HG03378 (cell line): Measurements from ENCODE around the gene BCL10.
"Not testable (repeated sequence)": the region's sequence is repeated elsewhere in the genome, so short reads cannot be mapped to it uniquely, and the experiment has no call there.

Source experiments
- ATAC-seq: cut with Tn5 transposase; IDR thresholded peaks from one replicate; pipeline ENCODE4 v1.9.1; 2021; ENCODE audit warnings: mild to moderate bottlenecking, moderate library complexity; ENCODE audit not compliant: unreplicated experiment

Gene BCL10

DNA sequence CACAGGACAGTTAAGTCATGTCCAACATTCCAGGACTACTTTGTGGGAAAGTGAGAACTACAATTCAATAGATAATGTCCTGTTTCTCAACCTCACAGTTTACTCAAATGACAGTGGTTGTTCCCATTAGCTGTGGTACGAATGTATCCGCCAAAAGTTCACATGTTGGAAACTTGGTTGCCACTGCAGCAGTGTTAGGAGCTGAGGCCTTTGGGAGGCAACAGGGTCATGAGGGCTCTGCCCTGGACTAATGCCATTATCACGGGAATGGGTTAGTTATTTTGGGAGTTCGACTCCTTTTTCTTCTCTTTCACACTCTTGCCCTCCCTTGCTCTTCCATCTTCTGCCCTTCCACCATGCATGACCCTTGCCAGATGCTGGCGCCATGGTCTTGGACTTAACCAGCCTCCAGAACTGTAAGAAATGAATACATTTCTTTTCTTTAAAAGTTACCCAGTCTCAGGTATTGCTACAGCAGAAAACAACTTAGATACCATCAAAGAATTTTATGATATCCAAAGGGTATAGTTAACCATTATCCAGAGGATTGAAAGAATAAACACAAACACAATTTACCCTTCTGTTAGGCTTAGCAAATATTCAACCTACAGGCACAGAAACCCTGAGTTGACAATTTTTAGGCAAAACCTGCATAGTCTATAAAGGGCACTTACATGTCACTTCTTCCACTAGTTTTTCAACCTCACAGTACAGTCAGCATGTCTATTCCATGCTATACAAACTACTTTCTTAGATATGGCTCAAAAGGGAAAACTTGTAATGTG, 7.4 kb downstream of the BCL10 start:
- no peak for ATAC-seq

DNA sequence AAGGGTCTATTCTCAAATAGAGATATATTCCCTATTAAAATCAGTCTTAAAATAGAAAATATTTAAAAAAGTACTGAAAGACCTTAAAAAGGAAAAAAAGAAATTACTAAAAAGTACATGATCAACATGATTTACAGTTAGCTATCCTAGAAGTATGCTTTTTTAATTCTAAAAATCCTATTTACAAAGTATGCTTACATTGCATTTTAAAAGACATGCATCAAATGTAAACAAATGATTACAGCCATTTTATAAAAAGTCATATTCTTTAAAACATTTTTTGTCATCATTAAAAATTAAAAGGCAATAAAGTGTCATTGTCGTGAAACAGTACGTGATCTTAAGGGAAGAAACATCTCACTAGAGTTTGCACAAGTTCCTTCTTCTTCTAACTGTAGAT, 9.1 kb downstream of the BCL10 start:
- ATAC-seq, result no peak

DNA sequence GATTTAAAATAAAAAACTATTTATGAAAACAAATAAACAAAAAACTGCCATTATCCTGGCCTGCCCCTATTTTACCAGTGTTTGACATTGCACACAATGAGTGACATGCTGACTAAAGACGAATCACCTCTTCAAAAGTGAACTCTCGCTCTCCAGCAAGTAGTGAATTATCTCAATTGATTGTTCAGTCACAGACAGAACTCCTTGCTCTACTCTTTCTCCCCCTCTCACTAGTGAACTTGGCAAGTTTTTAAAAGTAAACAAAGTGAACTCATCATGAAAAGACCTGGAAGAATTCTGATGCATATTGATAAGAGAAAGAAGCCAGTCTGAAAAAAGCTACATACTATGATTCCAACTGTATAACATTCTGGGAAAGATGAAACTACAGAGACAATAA, 12.3 kb downstream of the BCL10 start:
- no peak for ATAC-seq

DNA sequence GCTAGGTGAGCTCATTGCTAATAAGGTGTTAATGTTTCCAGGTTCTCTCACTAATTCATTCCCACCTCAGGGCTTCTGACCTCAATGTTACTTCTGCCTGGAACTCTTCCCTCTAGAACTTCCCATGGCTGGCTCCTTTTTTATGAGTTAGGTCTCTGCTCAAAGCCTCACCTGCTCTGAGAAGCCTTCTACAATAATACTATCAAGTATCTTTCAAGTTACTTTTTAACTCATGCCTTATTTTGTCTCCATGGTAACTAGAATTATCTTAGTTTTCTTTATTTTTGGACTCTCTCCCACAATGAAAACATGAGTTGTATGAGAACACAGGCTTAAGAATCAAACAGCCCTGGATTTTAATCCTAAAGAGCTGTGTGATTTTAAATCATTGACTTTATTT, 13.4 kb downstream of the BCL10 start:
- no peak for ATAC-seq

DNA sequence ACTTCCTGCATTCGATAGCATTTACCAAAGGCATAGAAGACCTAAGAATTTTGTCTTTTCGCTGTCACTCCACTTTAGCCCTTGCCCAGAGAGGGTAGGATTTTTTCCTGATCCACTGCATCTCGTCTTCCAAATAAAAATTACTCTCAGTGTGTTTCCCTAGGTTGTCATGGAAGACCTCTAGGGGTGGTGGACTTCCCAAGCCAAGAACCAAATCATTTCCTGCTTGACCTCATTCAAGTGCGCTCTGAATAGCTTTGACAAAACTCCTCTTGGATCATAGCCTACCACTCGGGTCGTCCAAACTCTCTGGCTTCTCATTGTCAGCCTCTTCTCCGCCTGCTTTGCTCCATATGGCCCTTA, 16.5 kb downstream of the BCL10 start:
- ATAC-seq, result no peak

DNA sequence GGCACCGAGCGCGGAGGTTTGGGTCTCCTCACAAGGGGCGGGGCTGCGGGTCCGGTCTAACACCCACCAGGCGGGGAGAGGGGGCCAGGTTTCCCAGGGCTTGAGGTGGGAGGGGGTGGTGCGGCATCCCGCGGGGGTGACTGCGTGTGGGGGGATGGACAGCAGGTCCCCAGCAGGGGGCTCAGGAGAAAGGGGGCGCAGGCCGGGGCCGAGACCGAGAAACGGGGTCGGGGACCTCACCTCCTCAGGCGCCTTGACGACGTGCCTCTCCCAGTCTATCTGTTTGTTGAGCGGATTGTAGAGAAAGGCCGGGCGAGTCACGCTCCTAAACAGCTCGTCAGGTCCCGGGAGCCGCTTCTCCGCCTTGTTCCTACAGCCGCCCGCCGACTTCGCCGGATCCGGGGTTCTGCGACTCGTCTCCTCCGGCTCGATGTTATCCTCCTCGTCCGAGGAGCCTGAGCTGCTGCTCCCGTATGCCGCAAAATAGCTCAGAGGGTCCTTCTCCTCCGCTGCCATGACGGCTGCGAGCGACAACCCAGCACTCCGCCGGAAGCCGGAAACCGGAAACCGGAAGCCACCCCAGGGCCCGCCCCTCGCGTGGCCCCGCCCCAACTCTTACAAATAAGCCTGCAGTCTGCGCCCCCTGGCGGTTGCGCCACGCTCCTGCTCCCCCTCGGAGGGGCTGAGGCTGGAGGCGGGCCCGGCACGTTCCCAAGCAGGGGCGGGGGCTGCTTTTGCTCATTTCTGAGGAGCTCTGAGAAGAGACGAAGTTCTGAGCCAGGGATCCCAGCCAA, 17.1 kb downstream of the BCL10 start, which contains the start of gene C1orf52:
C1orf52 (minus strand) TSS at position 545 of the 794 bp plus-strand sequence; CDS start at position 516, 29 bp downstream.
- ATAC-seq, result peak; percentile 94

DNA sequence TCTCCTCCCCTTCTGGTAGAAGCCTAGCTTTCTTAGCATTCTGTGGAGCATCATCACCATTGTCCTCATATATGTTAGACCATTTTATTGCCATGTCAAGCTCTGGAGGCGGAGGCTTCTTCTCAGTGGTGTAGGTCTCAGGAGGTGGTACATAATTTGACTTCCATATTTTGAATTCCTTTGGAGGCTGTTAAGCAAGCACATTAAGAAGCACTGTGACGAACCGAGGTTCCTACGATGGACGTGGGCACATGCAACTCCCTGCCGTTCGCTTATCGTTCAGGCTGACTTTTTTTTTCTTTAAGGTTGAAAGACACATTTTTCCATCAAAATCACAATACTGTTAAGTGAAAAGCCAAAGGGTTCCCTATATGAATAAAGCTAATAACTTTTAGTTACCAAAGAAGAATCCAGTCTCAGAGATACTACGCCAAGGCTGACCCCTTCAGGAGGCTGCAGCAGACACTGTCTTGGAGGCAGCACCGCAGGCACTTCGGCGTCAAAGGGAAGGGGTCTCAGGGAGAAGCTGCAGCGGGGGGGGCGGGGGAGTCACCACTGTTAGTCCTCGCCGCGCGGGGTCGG, 17.8 kb downstream of the BCL10 start:
- no peak for ATAC-seq

DNA sequence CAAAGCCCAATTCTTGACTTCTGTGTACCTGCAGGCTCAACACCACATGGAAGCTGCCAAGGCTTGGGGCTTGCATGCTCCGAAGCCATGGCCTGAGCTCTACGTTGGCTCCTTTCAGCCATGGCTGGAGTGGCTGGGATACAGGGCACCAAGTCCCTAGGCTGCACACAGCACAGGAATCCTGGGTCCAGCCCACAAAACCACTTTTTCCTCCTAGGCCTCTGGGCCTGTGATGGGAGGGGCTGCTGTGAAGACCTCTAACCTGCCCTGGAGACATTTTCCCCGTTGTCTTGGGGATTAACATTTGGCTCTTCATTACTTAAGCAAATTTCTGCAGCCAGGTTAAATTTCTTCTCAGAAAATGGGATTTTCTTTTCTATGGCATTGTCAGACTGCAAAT, 27.4 kb downstream of the BCL10 start:
- not testable (repeated sequence) for ATAC-seq

DNA sequence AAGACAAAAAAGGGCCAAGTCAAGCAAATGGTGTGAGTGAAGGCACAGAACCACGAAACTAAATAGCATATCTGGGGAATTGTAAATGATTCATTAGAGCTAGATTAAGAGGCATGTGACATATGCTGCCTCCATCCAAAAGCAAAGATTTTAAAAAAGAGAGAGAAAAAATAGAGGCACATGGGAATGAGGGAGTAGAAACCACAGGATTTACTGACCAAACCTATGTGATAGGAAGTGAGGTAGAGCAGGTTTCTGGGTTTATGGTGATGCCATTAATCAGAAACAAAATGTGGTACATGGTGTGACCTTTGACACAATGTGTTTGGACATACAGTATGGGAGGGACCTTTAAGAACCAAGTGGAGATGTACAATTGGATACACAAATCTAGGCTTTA, 30.5 kb downstream of the BCL10 start:
- ATAC-seq, result no peak

DNA sequence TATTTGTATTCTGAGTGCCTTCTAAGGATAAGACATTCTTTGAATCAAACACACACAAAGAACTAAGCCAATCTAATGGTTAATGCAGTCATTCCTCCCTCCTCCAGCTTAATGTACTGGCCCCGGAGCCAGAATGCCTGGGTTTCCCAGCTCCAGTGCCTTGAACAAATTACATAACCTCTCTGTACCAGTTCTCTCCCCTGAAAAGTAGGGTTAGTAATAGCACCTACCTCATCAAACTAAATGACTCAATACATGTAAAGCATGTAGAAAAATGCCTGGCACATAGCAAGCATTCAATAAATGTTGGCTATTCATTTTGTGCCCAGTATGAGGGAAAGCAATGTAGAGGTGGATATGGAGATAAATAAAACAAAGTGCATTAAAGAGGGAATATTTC, 31.0 kb downstream of the BCL10 start:
- ATAC-seq, result no peak

DNA sequence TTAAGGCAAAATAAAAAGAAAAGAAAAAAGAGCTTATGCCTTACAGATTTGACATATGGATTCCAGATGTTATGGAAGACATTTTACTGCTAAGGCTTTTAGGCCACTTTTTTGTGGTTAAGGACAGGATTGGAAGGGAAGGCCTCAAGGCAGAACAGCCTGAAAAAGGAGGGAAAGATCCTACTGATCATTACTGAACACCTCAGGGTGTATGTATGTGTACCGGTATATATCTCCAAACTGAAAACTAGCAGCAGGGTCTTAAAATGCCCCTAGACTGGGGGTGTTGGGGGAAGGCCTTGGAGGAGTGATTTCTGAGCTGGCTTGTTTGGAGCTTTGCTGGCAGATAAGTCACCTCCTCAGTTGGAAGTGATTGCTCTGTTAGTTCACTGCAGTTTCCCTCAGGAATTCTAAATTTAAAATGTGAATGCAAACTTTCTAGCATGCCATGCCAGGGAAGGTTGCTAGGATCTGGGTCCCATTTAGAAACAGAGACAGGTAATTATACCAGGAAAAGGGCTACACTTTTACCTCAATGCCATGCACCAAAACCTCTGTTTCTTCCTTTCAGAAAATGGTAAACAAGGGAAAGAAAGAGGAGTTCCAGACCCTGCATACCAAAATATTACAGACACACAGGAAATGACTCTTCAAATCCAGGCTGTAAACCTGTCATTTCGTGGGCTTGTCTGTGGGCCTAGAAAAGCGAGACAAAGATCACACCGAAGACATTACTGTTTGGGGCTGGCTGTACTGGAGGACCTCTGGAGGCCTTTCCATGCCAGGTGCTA, 32.0 kb downstream of the BCL10 start:
- no peak for ATAC-seq

DNA sequence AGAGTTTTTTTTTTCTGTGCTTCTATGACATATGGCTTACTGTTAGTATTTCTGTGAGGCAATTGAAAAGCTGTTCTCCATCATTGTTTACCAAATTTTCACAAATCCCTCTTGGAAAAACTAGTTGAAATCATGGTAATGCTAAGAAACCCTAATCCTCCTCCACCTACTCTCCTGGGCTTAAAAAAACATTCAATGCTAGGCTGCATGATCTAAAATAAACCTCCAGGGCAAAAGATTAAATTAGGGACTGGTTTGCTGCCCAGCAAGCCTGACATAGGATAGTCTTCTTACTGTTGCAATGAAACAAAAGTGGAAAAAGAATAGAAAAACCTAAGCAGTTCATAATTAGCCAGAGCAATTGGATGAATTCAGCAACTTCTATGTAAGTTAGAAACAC, 33.1 kb downstream of the BCL10 start:
- no peak for ATAC-seq

DNA sequence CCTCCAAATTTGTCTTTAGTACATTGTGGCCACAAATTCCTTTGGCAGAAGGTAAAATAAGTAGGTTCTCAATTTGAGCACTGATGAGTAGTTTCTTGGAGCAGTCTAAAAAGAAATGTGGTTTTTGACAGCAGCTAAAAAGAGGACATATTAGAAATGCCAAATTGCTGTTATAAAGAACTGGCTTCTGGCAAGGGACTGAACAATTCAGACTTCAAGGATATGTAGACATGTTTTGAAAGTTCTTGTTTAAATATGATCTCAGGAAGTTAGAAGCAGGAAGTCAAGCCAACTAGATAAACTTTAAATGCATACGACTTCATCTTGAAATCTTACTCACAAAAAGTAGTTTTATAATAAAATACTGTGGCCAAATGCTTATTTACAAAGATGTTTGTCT, 35.8 kb downstream of the BCL10 start:
- no peak for ATAC-seq

DNA sequence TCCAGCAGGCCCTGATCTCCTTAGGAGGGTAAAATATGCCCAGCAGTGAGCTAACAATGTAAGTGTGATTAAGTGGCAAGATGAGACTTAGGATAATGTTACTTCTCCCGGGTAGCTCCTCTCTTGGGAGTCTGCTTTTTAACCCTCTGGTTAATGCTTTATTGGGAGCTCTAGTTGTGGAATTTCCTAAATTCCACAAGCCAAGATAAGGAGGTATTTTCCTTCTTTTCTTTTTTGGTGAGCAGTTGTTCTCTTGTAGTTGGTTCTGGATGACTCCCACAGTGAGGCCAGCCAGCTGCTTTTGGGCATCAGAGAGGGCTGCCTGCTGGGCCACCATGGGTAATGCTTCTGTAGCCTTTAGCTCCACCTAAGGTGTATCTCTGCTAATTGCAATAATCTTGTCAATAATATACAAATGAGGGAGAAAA, 36.2 kb downstream of the BCL10 start:
- ATAC-seq, result peak; percentile 75

DNA sequence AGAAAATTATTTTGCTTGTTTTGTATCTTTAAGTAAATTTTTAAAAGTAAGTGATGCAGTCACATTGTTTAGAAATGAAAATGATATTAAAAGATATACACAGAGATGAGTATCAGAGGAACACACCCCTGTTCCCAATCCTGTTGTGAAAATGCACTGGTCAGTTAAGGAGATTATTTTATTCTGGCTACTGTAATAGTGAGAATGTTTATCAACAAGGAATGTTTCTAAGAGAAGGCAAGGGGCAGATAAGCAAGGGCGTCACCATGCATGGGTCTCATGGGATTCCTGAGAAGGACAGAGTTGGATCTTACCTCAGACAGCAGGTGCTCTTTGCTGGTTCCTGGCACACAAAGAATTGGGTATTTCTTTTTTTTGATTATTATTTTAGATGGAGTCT, 38.8 kb downstream of the BCL10 start:
- ATAC-seq, result no peak

DNA sequence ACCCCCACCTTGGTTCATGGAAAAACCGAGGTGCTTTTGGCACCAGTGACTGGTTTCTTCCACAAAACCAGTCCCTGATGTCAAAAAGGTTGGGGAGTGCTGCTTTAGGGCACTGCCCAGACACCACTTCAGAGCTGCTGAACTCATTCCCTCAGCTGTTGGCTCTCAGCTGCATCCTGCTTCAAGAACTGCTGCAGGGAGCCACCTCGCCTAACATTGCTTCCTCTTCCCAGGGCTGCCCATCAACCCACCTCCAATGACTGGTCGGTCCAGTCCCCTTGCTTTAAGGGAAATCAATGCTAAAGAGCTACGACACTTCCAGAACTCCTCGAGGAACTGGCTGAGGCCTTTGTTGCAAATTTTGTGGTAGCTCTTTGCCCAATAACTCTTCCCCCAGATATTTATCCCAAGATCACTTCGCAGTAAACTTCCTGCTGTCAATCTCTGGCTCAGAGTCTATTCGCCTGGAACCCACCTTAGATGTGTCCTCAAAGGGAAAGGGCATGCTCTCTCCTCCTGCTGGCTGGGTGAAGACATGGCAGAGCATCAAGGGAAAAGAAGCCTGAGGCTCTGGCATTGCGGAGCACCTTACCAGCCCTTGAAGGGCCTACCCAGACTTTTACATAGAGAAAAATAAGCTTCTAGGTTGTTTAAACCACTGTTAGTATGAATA, 46.0 kb downstream of the BCL10 start:
- ATAC-seq, result no peak

DNA sequence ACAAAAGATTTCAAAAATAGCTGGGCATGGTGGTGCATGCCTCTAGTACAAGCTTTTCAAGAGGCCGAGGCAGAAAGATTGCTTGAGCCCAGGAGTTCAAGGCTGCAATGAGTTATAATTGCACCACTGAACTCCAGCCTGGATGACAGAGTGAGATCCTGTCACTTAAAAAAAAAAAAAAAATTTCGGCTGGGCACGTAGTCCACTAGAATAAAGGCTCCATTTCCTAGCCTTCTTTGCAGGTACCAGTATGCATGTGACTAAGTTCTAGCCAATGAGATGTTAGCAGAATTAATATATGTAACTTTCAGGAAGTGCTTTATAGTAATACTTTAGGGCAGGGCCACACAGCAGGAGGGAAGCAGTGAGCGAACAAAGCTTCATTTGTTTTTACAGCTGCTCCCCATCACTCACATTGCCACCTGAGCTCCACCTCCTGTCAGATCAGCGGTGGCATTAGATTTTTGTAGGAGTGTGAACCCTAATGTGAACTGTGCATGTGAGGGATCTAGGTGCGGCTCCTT, 46.8 kb downstream of the BCL10 start:
- ATAC-seq, result no peak

DNA sequence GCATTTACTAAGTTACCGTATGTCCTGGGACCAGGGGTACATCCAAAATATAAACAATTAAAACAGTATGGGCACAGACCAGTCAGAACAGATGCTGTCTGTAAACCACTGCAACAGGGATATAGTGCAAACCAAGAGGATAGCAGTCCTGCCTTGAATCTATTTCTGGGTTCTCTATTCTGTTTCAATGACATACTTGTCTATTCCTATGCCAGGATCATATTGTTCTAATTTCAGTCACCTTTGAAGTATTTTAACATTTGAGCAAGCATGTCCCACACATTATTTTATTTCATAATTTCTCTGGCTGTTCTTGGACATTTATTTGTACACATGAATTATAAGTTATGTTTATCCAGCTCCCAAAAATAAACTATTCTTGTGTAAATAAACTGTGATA, 47.5 kb downstream of the BCL10 start:
- ATAC-seq, result no peak

DNA sequence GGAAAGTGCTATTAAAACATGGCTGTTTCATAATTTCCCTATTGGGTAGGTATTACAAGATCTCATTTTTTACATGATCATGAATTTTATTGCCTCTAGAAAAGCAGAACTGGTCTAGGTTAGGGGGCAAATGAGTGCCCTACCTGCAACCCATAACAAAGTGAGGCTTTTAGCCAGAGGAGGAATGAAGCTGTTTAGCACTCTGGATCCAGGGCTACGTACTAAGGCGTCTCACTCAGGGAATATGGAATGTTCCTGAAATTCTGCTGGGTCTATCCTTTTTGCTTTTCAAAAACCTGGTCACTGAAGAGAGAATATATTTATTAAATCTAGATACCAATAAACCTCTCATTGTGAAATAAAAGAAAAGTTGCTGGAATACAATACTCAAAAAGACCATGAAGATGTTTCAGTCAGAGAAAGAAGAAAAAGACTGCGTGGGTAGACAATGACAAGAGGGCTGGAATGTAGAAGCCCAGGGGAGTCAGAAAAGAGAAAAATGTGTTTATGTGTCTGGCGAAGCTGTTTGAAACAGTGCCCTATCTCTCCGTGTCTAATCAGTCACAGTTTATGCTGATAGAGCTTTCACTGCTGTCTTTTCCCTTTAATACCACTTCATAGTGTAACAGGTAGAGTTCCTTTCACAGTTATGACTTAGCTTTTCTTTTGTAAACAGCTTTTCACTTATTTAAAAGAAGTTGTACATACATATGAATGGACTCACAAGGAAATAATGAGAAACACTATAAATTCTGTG, 50.6 kb downstream of the BCL10 start:
- no peak for ATAC-seq
